HEK293 (cell line): ENCODE measurements around the gene TAS1R1.

ENCODE experiments used
- CTCF ChIP-seq: fragments of 450-650 bp; formaldehyde crosslinking; IDR thresholded peaks from 2 replicates; pipeline ENCODE4 v1.5.1; 2016; ENCODE audit warnings: missing biosample characterization, missing genetic modification characterization
- KLF9 ChIP-seq: fragments of 450-650 bp; formaldehyde crosslinking; IDR thresholded peaks from 2 replicates; pipeline ENCODE4 v1.5.1; 2016; ENCODE audit warnings: missing biosample characterization, missing genetic modification characterization, low read depth
- PRDM10 ChIP-seq: fragments of 450-650 bp; formaldehyde crosslinking; IDR thresholded peaks from 2 replicates; pipeline ENCODE4 v1.5.1; 2016; ENCODE audit warnings: missing biosample characterization, missing genetic modification characterization
- ZNF155 ChIP-seq: fragments of 450-650 bp; formaldehyde crosslinking; IDR thresholded peaks from 2 replicates; pipeline ENCODE4 v1.5.1; 2016; ENCODE audit warnings: missing biosample characterization, missing genetic modification characterization
- ZNF366 ChIP-seq: fragments of 450-650 bp; formaldehyde crosslinking; conservative IDR thresholded peaks from 2 replicates; pipeline ENCODE4 v1.5.1; 2016; ENCODE audit warnings: missing biosample characterization, missing genetic modification characterization
- ZNF416 ChIP-seq: fragments of 450-650 bp; formaldehyde crosslinking; IDR thresholded peaks from 2 replicates; pipeline ENCODE4 v1.5.1; 2016; ENCODE audit warnings: missing biosample characterization, missing genetic modification characterization
- ZNF692 ChIP-seq: fragments of 450-650 bp; formaldehyde crosslinking; IDR thresholded peaks from 2 replicates; pipeline ENCODE4 v1.5.1; 2016; ENCODE audit warnings: missing biosample characterization, missing genetic modification characterization

DNA sequence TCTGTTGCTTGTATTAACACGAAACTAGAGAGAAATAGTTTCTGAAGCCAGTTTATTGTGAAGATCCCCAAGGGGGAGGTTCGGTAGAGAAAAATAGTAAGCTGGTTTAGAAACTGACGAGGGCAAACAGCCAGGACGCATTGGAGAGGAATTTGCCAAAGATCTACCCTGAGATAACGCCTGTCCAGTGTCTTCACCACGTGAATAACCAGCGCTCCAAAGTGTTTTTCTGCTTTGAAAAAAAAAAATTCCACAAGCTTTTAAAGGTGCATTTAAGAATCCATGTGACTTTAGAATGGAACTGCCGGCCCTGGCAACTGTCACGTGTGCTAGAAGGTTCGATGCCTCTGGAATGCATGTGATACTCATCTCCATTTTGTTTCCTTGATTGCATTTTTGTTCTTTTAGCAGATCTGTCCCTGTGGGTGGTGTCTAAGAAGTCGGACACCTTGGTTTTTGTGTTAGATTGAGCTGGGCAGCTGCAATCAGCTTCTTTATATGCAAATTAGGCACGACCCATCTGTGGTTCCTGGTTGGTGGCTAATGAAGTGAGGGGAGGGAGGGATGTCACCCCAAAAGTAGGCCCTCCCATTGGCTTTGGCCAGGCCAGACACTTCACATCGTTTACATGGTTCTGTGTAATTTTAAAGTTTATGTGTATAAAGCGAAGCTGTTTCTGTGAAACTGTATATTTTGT lies 68.3 kb downstream of the TAS1R1 start:
- TF ChIP-seq CTCF (no peak), ZNF416 (tag by site-specific recombination) (no peak), ZNF692 (tag by site-specific recombination) (no peak), KLF9 (no peak), ZNF155 (no peak), ZNF366 (tag by site-specific recombination) (no peak), PRDM10 (no peak)
